Spleen (tissue), 7 donors: ENCODE results near the gene MED26.

Source experiments
- POLR2A ChIP-seq, 3 donors: fragments of 450-650 bp; IDR thresholded peaks; one replicate each; pipeline ENCODE4 v1.5.1; 2017; ENCODE audit warnings: antibody characterized with exemption in 3 of 3, mild to moderate bottlenecking in 1 of 3
- POLR2AphosphoS5 ChIP-seq, 3 donors: sonication (generic); formaldehyde crosslinking; IDR thresholded peaks; one replicate each; pipeline ENCODE4 v1.5.1; 2017; ENCODE audit warnings: antibody characterized with exemption in 3 of 3
- TF ChIP-seq, protein P1 (sequence below), 11 experiments: fragments of 200-600 bp in 7 of 11; fragments of 450-650 bp in 4 of 11; sonication (generic) in 4 of 11; IDR thresholded peaks in 8 of 11; conservative IDR thresholded peaks in 3 of 11; 1 replicate in 7 of 11; 2 replicates in 4 of 11; pipeline versions ENCODE4 v1.4.0 to v1.8.0; 2016 to 2021; ENCODE audit warnings: antibody characterized with exemption in 11 of 11, inconsistent platforms in 4 of 11, mild to moderate bottlenecking in 1 of 11
- donor health status: DM: no; HTN: no; CAD: no; lungs with moderate emphysema.
- donor health status: DM: no; HTN: no; CAD: no.
- donor health status: DM: no; HTN: no; CAD: no.

DNA sequence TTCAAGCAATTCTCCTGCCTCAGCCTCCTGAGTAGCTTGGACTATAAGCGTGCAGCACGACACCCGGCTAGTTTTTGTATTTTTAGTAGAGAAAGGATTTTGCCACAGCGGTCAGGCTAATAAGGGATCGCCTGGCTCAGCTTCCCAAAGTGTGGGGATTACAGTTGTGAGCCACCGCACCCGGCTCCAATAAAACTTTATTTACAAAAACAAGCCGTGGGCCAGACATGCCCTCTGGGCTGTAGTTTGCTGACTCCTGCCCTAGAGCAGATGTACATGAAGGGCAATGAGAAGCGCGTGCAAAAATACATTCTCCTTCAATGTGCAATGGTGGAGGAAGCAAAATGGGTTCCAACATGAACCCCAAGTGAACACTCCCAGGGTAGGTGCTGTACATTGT lies 13.7 kb upstream of the MED26 start:
- TF ChIP-seq, protein P1, sequence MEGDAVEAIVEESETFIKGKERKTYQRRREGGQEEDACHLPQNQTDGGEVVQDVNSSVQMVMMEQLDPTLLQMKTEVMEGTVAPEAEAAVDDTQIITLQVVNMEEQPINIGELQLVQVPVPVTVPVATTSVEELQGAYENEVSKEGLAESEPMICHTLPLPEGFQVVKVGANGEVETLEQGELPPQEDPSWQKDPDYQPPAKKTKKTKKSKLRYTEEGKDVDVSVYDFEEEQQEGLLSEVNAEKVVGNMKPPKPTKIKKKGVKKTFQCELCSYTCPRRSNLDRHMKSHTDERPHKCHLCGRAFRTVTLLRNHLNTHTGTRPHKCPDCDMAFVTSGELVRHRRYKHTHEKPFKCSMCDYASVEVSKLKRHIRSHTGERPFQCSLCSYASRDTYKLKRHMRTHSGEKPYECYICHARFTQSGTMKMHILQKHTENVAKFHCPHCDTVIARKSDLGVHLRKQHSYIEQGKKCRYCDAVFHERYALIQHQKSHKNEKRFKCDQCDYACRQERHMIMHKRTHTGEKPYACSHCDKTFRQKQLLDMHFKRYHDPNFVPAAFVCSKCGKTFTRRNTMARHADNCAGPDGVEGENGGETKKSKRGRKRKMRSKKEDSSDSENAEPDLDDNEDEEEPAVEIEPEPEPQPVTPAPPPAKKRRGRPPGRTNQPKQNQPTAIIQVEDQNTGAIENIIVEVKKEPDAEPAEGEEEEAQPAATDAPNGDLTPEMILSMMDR (IDR thresholded peaks at IDR 0.05 in 8 of 11, conservative IDR thresholded peaks at IDR 0.05 in 3 of 11) = no peak
- TF ChIP-seq POLR2A (IDR thresholded peaks at IDR 0.05) = no peak
- no peak for TF ChIP-seq POLR2AphosphoS5 (IDR thresholded peaks at IDR 0.05)
